HG02759 (cell line): ENCODE measurements around the gene NAALAD2.
"Not testable (repeated sequence)": the region's sequence is repeated elsewhere in the genome, so short reads cannot be mapped to it uniquely, and the experiment has no call there.

Source experiments
- ATAC-seq: cut with Tn5 transposase; IDR thresholded peaks from one replicate; pipeline ENCODE4 v1.9.1; 2021; ENCODE audit warnings: mild to moderate bottlenecking, moderate library complexity; ENCODE audit not compliant: unreplicated experiment

Gene NAALAD2

DNA sequence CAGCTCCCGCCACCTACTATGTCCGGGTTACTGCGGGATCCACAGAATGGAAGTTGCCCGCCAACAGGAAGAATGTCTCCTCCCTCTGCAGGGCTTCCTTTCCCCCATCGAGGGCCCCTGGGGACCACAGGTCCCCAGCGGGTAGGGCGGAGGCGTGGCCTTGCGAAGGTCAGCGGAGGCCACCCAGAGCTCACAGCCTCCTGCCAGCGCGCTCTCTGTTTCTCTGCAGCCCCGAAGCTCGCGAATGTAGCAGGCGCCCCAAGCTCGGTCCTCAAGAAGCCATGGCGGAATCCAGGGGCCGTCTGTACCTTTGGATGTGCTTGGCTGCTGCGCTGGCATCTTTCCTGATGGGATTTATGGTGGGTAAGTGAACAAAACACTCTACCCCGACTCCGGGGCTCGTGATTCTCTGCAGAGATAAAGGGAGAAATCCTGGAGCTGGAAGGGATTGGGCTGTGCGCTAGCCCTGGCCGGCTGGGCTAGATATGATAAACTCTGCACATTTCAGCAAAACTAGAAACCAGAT is at the start of gene NAALAD2:
Gene NAALAD2 (plus strand): TSS at position 186 of the 526 bp plus-strand sequence. CDS start 96 bp downstream, at position 282.
- ATAC-seq, result peak; percentile 98

DNA sequence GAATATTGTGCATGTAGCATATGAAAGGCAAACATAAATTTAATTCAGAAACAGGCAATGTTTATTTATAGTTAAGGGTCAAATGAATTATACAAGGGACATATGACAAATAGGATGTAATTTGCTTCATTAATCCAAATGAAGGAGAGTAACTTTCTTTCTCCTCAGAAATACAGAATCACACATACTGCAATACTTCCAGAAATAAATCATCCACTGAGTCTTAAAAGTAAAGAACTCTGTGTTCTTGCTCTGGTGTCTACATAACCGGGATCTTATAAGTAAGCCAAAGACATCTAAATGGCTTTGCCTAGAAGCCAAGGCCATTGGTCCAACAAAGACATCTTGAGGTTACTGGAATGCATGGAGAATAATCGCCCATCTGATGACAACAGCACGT is 48.8 kb upstream of the NAALAD2 start, which contains the start of gene UBTFL1:
Gene UBTFL1 (plus strand): TSS at position 301 of the 400 bp plus-strand sequence. CDS start 0 bp downstream, at position 301.
- not testable (repeated sequence) for ATAC-seq

DNA sequence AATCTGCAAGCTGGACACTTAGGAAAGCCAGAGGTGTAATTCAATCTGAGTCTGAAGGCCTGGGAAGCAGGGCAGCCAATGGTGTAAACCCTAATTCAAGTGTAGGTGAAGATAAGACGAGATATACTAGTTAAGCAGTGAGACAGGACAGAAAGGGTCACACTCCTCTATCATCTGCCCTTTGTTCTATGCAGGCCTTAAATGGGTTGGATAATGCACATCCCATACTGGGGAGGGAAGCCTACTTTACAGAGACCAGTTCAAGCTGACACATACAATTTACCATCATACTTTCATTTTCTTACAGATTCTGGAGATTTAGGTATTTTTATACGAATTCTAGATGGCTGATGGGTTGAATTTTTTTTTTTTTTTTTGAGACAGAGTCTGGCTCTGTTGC is 45.7 kb upstream of the NAALAD2 start:
- ATAC-seq, result not testable (repeated sequence)

DNA sequence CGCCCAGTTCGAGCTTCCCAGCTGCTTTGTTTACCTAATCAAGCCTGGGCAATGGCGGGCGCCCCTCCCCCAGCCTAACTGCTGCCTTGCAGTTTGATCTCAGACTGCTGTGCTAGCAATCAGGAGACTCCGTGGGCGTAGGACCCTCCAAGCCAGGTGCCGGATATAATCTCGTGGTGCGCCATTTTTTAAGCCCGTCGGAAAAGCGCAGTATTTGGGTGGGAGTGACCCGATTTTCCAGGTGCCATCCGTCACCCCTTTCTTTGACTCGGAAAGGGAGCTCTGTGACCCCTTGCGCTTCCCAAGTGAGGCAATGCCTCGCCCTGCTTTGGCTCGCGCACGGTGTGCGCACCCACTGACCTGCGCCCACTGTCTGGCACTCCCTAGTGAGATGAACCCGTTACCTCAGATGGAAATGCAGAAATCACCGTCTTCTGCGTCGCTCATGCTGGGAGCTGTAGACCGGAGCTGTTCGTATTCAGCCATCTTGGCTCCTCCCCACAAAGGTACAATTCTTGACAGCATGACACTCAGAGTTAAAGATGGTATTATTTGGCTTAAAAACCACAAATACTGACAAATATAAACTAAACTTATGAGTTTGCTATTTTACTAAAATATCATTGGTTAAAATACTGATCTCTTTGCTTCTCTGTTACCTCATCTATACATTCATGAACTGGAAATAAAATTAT is 39.1 kb upstream of the NAALAD2 start:
- ATAC-seq, result not testable (repeated sequence)

DNA sequence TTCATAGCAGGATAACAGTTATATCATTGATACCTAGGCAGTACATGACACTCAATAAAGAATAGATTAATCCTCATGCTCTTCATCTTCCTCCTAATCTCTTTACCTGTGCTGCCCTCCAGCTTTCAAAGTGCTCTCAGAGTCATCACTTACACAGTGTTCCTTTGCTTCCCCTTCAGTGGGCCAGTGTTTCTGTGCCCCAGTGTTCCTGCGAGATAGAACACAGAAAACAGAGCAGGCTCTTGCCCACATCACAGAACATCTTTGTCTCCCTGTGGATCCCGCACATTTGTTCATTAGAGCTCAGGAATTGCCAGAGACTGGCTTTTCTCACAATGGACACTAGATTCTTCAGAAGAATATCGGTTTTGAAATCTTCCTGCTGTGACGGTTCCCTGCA is 36.2 kb upstream of the NAALAD2 start:
- ATAC-seq, result not testable (repeated sequence)

DNA sequence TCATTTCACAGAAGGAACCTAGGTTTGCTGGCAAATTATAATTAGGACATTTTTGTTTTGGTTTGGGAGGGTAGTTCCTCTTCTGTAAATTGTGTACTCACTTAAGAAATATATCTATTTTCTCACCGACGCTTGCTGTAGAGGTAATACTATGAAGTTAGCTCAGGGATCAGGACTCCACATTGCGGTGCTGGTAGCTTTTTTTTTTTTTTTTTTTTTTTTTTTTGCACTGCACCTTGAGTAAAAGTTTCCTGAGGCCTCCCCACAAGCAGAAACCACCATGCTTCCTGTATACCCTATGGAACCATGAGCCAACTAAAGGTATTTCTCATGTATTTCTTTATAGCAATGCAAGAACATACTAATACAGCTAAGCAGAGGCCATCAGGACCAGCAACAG is 34.0 kb upstream of the NAALAD2 start:
- no peak for ATAC-seq

DNA sequence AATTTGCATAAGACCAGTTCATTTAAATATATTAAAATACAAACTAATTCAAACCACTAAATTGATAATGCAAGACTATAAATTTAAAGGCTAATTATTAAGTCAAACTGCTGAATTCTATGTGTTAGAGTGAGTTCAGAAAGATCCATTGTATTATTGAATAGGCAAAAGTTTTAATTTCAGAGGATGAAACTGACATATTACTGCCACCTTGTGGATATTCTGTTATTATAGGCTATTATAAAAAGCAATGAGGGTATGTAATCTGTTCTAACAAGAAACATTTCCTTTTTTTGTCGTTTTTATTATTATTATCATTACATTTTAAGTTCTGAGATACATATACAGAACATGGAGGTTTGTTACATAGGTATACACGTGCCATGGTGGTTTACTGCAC is 20.9 kb upstream of the NAALAD2 start:
- ATAC-seq, result no peak

DNA sequence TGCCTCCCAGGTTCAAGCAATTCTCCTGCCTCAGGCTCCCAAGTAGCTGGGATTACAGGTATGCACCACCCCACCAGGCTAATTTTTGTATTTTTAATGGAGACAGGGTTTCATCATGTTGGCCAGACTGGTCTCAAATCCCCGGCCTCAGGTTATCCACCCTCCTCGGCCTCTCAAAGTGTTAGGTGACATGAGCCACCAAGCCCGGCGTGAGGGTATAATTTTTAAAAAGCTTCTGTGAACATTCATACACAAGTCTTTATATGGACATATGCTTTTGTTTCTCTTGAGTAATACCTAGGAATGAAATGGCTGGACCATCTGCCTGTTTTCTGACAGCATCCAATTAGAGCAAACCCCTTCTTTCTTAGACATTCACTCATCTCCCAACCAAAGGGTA is 14.3 kb upstream of the NAALAD2 start:
- no peak for ATAC-seq

DNA sequence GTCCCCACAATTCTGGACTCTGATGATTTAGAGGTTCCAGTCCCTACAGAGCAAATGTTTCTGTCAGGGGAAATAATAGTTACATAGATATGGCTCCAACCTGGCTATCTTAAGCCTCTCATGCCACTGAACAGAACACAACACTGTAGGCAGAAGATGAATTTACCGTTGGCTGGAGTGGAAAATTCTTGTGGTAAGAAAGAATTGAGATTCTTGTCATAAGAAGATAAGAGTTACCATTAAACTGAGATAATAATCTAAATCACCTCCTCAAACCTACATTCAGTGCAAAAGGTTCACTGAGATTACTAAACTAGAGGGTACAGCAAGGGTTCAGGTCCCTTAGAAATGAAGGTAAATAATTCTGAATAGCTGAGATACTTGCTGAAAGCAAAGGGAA is 10.1 kb upstream of the NAALAD2 start:
- ATAC-seq, result no peak

DNA sequence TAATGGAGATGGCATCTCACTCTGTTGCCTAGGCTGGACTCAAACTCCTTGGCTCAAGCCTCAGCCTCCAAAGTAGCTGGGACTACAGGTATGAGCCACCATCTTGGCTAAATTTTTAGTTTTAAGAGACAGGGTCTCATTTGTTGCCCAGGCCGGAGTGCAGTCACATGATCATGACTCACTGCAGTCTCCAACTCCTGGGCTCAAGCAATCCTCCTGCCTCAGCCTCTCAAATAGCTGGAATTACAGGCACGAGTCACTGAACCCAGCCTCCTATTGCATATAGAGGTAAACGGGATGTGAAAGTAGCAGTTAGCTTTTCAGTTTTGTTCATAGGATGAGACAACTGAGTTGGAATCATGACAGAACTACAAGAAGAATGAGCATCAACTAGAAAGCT is 9.5 kb upstream of the NAALAD2 start:
- ATAC-seq, result no peak

DNA sequence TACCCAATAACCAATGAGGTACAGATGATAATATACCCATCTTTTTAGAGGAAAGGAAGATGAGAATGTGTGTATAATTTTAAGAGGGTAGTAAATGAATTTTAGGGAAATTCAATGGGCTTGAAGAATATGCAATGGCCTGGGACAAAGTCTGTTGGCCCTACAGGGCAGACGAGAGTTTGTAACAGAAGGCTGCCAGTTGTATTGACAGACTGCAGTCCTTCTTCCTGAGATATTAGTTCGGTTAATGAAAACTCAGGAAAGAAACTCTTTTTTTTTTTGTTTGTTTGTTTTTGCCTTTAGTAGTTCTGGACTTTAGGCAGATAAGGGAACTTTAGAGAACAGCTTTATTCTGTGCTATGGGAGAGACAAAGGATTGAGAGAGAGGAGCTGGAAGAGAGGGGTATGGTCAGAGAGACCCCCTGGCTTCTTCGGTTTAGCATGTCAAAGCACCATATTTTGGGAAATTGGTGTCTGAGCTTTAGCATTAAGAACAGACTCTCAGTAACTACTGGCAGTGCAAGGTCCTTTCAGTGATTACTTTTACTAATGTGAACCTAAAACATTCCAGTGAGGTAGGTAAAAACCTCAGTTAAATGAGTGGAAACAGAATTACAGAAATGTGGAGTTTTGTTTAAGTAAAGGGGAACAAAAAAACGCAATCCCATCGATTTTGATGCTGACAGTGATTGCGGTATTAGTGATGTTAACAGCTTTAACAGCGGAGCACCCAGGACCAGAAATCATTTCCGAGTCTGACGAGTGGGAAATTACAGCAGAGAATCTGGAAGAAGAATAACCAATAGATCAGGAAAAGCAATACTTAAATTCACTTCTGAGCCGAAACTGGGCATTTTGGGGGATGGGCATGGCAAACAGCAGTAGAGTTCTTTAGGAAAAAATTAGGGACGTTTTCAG is 644 bp upstream of the NAALAD2 start:
- ATAC-seq, result no peak

DNA sequence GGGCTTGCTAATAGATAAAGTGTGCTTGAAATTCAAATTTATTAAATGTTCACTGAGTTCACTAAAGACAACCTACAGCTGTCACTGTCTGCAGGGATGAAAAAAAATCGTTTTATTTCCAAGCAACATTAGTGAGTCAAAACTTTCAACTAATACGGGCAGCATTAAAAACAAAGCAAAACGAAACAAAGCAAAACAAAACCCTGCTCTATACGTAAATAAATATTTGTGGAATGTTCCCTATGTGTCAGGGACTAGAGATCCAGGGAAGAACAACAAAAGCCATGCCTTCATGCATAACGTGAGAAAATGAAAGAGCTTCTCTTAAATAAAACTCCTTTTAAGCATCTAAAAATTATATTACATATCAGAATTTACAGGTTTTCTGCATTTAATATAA is 553 bp downstream of the NAALAD2 start:
- ATAC-seq, result no peak

DNA sequence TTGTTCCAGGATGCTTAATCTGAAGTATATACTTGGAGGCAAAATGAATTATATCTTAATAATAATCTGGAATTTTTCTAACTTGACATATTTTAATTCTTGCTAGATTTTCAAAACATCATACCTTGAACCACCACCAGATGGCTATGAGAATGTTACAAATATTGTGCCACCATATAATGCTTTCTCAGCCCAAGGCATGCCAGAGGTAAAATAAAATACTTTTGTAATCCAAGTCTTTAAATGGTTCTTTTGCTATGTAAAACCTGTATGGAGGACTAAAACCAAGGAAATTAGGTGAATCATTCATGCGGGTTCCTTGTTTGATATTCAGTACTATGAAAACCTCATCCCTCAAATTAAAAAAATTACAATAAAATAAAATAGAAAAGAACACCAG is 14.4 kb downstream of the NAALAD2 start:
- ATAC-seq, result no peak

DNA sequence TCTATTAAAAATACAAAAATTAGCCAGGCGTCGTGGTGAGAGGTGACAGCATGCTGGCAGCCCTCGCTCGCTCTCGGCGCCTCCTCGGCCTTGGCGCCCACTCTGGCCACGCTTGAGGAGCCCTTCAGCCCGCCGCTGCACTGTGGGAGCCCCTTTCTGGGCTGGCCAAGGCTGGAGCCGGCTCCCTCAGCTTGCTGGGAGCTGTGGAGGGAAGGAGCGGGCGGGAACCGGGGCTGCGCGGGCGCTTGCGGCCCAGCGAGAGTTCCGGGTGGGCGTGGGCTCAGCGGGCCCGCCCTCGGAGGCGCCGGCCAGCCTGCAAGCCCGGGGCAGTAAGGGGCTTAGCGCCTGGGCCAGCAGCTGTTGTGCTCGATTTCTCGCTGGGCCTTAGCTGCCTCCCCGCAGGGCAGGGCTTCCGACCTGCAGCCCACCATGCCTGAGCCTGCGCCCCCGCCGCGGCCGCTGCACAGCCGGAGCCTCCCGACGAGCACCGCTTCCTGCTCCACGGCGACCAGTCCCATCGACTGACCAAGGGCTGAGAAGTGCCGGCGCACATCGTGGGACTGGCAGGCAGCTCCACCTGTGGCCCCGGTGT is 32.6 kb downstream of the NAALAD2 start:
- ATAC-seq, result not testable (repeated sequence)

DNA sequence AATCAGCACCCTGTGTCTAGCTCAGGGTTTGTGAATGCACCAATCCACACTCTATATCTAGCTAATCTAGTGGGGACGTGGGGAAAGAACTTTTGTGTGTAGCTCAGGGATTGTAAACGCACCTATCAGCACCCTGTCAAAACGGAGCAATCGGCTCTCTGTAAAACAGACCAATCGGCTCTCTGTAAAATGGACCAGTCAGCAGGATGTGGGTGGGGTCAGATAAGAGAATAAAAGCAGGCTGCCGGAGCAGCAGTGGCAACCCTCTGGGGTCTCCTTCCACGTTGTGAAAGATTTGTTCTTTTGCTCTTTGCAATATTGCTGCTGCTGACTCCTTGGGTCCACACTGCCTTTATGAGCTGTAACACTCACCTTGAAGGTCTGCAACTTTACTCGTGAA is 33.2 kb downstream of the NAALAD2 start:
- ATAC-seq, result not testable (repeated sequence)

DNA sequence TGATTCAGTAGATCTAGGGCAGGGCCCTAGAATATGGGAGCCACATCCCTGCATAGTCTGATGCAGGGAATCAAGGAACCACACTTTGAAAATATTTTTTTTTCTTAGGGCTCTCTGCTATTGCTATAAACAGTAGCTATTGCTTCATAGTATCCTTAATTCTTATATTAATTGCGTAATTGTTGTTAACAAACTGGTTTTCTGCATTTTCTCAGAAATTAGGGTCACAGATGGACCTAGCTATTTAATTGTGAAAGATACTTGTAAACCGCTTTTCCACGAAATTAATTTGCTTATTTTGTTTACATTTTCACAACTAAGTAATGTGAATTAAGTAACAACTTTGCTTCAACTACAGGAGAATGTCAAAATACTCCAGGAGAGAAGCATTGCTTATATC is 34.1 kb downstream of the NAALAD2 start:
- no peak for ATAC-seq

DNA sequence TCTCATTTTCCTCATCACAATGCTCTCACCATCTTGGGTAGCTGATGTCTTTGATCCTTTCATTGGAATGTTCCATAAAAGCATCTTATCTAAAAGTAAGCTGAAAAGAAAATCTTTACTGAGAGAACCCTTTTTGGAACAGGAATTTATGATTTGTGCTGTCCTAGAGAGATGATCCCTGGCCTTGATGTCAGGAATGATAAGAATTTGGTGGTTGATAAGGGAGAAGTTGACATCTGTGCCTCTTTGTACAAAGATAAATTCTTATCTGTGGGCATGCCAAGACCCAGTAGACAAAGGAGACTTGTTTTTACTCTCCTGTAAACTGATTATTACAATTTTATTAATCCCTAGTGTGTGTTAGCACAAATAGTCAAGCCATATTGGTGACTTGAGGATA is 36.9 kb downstream of the NAALAD2 start:
- ATAC-seq, result no peak

DNA sequence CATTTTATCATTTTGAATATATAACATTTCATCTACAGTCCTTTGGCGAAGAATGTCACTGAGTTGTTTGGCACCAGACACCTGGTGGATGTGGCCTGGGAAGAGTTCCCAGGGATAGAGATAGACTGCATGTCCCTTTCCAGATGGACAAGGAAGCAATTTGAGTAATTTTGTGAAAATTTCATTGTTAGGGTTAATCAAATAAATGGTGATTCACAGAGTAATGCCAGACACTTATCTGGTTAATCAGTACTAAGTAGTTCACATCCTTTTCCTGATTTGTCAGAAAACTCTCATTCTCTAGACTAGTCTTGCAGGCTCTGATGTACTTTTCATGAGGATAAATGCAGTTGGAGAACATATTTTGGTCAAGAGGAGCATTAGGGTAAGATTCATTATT is 41.6 kb downstream of the NAALAD2 start:
- ATAC-seq, result no peak

DNA sequence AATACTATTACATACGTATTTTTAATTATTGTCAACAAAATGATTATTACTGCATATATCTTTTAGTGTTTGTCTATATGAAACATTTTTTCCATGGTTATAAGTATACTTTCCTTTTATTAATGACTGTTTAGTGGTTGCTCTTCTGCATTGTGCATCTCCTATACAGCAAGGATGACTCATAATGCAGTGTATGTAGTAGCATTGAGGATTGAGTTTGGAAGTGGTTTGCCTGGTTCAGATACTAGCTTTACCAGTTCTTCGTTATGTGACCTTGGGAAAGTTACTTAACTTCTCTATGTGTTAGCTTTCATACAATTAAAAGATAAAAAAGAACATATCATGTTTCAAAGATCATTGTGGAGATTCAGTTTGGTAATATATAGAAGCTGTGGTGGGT is 44.3 kb downstream of the NAALAD2 start:
- ATAC-seq, result no peak

DNA sequence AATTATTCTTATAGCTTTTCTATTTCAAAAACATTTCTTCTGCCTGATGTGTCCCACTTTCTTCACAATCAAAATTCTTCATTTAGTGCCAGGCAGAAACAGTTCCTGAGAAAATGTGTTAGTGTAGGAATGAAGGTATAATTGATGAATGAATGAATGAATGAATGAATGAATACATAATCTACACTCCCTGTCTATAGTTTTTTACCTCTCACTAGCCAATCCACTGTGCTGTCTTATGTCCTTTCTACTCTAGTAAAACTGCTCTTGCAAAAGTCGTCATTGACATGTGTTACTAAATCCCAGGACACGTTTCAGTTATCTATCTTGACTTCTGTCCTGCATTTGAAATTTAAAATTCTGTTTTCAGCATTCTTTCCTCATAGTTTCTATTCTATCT is 45.5 kb downstream of the NAALAD2 start:
- no peak for ATAC-seq

DNA sequence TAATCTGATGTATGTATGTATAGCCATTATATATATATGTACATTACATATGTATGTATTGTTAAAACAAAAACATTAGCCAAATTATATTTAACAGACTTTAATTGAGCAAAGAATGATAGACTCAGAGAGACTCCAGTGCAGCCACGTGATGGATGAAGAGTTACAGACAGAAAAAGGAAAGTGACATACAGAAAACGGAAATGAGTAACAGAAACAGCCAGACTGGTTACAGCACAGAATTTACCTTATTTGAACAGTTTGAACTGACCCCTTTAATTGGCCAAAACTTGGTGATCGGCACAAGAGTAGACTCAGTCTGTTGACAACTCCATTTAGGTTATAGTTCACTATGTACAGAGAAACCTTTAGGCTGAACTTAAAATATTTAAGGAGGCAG is 53.4 kb downstream of the NAALAD2 start:
- ATAC-seq, result no peak
